AG08396 (cell line): ENCODE results near the gene XIRP1.
A peak's percentile ranks its signal among the peaks of the same experiment; 100 is the strongest.
"Not testable (repeated sequence)": the region's sequence is repeated elsewhere in the genome, so short reads cannot be mapped to it uniquely, and the experiment has no call there.

Experiments used
- DNase-seq: peaks from one replicate; pipeline ENCODE4 v3.0.0; 2012; ENCODE audit warnings: low spot score, mixed read lengths

XIRP1 gene

DNA sequence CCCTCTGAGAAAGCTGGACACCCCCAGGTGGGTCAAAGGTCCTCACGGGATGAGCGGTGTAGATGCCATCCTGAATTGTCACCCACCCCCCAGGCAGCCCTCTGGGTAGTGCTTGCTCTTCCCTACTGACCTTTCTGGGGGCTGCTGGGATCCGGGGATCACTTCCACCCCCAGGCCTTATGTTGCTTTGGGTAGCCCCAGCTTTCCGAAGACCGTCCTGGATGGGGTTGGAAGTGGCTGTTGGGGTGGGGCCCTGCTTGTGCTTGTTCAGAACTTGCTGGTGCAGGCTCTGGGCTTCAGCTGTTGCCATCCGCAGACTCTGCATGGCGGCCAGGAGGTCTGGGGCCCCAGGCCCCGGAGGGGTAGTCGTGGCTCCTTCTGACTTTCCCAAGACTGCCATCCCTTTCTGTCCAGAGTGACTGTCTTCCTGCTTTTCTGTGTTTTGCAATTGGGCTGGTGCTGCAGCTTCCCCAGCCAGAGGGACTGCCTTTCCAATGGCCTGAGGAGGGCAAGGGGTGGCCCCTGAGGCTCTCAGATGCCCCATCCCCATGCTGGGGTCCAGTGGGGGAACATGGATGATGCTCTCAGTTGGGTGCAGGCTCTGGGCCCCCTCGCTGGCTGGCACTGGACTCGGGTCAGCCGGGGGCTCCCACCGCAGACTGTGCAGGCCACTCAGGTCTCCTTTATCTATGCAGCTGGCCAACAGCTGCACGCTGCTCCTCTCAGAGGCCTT is 6.3 kb downstream of the XIRP1 start:
- DNase-seq: no peak

DNA sequence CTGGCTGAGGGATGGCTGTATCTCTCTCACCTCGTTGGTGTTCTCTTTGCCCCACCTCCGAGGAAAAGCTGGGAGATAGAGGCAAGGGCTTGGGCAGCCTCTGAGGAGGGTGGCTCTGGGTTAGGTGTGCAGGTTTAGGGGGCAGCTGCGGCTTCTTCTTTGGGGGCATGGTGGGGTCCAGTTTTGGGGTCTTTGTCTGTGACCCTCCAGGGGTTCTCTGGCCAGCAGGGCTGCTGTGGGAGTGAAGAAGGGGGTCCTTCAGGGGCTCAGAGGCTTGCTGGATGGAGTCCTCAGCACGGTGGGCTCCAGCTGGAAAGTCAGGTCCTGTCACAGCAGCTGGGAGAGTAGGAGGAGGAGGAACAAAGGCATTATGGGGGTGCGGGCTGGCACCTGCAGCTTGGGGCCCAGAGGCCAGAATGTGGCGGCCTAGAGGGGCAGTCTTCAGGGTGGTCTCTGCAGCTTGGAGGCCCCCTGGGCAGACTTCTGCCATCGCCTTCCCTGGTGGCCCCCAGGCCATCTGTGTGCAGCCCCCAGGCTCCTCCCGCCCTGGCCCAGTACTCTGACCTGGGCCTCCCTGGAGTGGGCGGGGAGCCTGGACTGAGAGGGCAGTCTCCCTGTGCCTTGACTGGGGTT is 7.0 kb downstream of the XIRP1 start:
- DNase-seq: no peak

DNA sequence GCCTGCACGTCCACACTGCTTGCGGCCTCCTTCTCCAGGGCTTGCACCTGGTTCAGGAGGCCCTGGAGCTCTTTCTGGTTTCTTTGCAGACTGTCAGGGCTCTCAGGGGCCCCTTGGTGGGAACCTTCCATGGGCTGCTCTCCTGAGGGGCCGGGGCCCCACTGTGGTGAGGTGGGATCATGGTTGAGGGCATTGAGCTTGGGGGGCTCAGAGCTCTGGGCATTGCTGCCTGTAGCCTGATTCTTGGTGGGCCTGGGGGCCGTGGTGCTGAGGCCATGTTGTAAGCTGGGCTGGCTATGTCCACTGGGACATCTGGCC is 7.5 kb downstream of the XIRP1 start:
- DNase-seq: no peak

DNA sequence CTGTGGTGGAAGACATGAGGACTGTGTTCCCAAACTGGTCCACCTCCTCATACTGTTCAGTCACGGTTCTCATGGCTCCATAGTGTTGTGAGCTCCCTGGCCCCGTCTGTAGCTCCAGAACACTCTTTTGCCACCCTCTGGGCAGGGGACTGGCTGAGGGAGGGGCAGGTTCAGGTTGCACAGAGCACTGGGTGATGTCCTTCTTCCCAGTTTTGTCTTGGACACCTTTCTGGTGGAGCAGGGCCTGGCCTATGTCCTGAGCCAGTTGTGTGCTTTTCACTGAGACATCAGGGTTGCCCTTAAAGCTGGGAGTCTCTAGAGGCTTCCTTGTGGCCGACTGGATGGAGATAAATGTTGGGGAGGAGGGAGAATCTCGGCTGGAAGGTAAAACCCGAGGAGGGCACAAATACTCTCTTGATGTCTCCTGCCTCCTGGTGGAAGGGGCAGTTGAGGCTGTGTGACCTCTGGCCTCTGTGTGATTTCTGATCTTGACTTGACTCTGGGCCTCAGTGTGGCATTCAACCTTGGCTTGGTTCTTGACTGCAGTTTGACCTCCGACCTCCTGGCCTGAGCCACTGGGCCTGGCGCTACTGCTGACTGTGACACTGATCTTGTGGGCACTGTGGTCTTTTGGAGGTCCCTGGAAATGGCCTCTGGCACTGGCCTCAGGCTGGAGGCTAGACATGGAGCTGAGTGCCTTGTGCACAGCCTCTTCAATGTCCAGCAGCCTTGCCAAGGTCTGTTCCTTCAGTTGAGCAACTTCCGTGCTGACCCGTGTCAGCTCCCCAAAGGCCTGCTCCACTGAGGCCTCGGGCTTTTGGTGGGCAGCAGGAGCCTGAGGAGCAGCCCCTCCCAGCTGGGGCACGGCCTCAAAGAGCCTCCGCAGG is 8.1 kb downstream of the XIRP1 start:
- DNase-seq: no peak

DNA sequence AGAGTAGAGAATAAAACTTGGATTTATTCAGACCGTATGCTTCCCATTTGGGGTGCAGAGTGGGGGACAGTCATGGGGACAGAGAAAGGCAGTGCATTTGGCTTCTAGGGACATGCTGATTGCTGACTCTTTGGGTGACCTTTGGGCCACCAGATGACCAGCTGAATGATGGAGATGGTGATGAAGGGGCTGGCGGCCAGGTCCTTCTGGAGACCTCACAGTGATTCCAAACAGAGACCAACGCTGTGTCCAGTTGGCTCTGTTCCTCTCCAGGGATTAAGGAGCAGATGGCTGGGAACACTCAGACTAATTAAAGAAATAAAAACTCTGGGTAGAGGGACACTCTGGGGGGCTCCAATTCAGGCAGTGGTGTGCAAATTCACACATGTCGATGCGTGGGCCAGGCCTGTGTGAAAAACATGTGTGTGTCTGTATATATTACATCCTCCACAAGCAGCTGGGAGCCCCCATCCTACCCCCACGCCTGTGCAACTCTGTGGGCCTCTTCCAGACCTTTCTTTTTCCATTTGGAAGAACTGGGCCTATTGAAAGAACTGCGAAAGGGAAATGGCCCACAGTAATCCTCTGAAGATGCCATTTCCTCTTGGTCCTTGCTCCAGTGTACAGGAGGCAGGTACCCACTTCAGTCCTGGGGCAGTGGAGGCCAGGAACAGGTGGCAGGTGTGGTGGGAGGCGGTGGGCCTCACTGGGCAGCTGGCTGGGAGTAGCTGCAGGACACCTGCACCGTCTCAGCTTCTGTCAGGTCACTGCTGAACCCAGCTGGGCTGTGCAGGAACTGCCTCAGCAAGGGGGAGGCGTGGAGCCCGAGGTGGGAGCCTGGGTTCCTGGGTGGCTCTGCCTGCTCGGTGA is 8.9 kb downstream of the XIRP1 start:
- no peak for DNase-seq

DNA sequence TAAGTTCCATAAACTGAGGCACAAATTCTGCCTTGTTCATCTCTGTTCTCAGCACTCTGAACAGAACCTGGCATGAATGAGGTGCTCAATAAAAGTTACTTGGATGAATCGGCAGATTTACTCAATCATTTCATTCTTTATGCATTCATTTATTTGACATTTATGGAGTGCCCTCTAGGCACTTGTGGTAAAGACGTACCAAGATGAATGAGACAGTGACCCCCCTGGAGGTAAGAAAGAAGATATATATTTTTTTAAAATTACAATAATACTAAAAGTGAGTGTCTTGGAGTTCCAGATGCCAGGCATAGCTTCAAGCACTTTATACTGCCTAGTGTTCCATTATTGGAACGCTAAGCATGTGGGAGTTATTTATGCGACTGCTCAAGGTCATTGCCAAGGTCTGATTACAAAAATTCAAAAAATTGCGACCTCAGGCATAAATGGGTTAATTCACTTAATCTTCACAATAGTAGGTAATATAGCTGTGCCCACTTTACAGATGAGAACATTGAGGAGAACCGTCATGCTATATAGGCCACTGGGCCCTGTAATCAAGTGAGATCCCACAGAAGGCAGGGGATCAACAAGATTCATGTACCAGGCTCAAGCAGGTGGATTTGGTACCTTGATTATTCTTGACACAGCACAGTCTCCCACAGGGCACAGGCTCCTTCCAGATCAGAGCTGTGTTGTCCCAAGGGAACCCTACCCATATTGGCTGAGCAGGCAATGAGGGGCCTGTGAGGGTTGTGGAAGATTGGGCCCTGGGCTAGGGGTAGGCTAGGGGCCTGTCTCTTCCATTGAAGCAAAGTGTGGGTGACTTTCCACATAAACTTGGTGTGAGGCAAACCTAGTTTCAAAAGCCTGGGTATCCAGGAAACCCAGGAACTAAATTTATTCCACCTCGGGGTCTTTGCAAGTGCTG is 10.7 kb downstream of the XIRP1 start:
- no peak for DNase-seq

DNA sequence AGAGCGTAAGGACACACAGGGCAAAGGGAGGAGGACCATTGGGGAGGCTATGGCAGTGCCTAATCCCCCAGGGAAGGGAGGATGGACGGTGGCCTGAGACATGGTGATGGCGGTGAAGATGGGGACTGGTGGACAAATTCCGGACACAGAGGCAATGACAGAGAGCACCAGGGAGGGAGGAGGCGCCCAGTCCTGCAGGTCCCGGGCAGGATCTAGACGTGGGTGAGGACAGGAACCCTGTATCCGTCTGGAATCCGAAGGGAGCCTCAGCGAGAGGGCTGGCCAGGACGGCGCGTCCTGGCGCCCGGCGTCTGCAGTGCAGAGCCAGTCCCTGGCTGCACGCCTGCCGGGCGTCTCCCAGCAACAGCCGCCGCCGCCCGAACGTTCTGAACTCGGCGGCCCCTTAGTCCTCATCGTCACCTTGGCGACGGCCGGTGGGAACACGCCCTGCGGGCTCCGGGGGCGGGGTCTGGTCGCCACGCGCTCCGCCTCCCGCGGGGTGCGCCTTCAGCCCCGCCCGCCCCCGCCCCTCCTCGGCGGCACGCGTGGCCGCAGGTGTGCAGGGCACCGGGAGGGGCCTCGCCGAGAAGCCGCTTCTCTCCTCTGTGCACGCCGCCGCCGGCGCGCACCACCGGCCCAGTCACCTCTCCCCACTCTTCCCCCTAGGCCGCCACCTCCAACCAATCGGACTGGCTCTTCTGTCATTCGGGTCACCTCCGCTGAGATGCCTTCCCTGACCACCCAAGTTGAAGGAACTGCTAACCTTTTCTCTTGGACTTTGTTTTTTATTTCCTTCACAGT is 11.6 kb downstream of the XIRP1 start:
- peak; percentile 95 for DNase-seq

DNA sequence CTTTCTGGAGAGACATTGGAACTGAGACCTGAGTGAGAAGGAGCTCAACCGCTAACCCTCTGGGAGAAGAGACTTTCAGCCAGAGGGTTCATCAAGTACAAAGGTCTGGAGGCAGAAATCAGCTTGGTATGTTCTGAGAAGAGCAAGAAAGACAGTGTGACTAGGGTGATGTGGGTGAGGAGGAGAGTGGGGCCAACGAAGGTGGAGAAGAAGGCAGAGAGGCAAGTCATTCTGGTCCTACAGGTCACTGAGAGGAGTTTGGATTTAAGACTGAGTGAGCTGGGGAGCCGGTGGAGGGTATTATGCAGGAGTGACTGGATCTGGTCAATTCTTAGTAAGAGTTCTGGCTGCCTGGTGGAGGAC is 12.2 kb downstream of the XIRP1 start:
- no peak for DNase-seq

DNA sequence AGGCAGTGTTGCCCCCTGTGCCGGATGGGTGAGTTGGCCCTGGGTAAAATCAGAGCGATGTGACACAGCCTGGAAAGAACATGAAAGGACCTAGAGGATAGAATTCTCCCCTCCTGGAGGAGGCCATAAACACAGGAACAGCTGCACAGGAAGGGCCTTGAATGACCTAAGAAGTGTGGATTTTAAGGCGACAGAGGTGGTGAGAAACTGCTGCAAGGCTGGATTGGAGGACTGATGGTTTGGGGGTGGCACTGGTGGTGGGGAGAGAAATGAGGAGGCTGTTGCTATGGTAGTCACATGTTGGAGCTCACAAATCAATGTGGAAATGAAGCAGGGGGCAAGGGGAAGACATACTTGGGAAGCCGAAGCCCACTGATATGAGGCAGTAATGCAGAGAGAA is 13.8 kb downstream of the XIRP1 start:
- no peak for DNase-seq

DNA sequence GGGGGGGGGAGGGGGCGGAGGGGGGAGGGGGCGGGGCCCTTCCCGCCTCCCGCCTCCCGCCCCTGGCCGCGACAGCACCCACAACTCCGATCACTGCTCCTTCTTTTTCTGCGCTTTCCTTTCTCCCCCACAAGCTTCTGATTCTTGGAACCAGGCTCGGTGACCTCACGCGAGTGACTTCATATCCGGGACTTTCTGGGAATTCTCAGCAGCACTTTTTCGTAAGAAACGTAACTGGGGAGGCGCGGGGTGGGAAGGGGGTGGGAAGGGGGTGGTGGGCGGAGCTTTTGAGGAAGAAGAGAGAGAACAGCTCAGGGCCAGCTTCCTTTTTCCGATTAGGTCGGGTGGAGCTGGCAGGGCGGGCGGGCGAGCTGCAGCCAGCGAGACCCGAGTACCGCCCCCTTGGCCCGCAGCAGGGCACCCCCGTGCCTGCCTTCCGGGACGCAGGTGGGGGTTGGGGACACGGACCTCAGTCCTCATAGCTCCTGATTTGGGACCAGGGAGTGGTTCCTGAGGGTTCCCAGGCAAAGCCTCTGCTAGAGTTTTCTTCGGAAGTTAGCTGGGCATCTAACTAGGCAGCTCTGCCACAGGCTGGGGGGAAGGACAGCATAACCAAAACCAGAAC is 14.6 kb downstream of the XIRP1 start:
- DNase-seq: peak; percentile 94

DNA sequence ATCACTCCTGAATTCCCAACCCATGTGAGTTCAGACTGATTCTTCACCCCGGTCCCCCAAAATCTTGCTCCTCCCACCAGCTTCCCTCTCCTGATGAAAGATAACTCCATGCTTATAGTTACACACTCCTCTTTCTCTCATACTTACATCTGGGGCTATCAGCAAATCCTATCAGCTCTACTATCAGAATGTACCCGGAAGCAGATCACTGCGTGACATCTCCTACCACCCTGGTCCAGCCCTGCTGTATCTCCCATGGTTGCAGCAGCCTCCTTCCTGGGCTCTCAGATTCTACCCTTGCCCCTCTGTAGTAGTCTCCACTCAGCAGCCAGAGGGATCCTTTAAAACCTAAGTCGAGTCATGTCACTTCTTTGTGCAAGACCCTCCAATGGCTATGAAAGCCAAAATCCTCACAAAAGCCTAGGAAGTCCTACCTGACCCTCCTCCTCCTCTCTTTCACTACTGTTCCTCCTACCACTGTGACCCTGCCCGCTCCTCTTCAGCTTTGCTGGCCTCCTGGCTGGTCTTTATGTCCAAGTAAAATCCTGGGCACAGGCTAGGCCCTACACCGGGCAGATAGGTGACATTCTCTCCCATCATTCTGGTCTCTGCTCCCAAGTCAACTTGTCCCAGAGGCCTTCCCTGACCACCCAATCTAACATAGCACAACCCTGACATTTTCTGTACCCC is 16.2 kb downstream of the XIRP1 start:
- DNase-seq: no peak

DNA sequence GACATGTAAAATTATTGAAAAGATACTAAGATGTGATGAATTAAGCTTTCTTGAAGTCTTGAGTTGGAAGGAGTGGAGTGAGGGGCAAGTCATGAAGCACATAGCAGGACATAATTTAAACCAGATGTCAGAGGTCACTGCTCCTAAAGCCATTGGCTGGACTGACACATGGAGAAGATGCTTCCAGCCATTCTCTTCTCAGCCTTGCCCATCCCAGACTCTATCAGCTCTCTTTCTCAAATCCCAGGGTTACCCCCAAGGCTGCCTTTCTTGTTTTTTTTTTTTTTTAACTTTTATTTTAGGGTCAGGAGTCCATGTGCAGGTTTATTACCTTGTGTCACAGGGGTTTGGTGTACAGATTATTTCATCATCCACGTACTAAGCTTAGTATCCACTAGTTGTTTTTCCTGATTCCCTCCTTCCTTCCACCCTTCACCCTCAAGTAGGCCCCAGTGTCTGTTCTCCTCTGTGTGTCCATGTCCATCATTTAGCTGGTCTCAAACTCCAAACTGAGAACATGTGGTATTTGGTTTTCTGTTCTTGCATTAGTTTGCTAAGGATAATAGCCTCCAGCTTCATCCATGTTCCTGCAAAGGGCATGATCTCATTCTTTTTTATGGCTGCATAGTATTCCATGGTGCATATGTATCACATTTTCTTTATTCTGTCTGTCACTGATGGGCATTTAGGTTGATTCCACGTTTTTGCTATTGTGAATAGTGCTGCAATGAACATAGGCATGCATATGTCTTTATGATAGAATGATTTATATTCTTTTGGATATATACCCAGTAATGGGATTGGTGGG is 18.9 kb downstream of the XIRP1 start:
- DNase-seq: no peak

DNA sequence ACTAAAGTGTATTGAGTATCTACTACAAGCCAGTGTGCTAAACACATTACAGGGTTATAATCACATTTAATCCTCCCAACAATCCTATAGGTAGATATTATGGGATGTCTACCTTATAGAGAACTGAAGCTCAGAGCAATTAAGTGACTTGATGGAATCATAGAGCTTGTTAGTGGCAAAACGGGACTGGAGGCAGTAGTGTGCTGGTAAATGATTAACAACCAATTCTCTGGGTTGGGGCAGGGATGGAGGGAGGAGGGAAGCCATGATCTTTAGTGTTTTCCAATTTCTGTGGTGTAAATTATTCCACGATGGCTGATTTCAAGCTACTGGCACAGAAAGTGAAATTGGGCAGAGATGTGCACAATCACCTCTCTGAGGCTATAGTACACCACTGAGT is 20.5 kb downstream of the XIRP1 start:
- no peak for DNase-seq

DNA sequence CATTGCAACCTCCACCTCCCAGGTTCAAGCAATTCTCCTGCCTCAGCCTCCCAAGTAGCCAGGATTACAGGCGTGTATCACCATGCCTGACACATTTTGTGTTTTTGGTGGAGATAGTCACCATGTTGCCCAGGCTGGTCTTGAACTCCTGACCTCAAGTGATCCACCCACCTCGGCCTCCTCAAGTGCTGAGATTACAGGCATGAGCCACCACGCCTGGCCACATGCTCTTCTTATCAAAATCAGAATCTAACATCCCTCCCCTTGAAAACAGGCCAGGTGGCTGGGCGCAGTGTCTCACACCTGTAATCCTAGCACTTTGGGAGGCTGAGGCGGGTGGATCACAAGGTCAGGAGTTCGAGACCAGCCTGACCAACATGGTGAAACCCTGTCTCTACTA is 21.5 kb downstream of the XIRP1 start:
- DNase-seq: not testable (repeated sequence)

DNA sequence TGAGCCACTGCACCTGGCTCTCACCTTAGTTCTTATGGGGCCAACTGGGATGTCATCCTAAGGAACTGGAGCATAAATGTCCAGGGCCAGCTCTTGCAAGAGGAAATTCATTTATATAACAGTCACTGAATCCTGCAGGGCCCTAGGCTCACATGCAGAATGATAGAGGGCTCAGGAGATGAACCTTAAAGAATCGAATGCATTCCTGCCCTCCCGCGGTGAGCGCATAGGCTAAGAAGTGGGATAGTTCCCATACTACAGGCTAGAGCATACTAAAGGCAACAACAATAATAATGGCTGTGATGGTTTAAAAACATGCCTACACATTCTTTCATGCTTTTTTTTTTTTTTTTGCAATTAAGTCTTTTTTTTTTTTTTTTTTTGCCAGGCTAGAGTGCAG is 21.9 kb downstream of the XIRP1 start:
- no peak for DNase-seq

DNA sequence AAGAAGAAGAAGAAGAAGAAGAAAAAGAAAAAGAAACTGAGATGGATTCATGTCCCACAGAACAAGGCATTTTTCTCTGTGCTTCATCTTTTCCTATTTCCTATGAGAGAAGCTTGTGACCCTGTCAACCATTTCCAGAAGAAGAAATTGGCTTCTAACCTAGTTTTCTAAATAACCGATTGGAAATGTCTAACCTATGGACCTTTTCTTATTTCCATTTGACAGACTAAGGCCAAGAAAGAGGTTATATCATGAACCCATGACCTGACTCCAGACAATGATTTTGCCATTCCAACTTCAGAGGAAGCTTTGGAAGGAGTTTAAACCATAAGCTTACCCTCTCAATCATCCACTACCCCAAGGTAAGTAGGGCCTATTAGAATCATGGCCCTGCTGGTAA is 22.7 kb downstream of the XIRP1 start:
- no peak for DNase-seq

DNA sequence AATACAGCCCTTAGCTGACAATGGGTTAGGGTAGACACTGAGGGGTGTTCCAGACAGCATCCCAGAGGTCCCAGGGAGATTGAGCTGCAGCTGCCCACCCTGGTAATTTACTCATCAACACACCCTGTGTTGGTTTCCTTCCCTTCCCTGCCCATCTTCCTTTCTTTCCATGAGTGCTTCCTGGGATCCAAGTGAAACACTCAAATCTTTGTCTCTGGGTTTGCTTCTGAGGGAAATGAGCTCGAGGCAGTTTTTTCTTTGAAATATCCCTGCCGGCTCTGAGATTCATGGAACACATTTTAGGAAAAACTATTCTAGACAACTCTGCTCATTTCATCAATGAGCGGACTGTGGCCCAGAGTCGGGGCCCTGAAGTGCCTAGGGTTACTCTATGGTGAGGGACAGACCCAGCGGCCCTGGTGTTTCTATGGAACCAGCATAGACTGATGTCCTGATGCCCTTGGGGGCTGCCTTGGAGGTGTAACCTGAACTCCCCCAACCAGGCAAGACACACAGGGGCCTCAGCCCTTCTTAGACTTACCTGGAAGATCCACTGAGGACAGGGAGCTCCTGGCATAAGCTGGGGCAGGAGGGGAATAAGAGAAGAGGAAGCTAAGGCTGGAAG is 24.1 kb downstream of the XIRP1 start:
- DNase-seq: no peak
